BLaER1 (cell line): ENCODE measurements around the gene LRRC37B.
"Not testable (repeated sequence)": the region's sequence is repeated elsewhere in the genome, so short reads cannot be mapped to it uniquely, and the experiment has no call there.

Experiments
- H3K27ac ChIP-seq: shearing (Covaris generic); formaldehyde crosslinking; 2 replicates; pipeline ENCODE4 v1.8.1; 2022
- H3K27me3 ChIP-seq: shearing (Covaris generic); formaldehyde crosslinking; 2 replicates; pipeline ENCODE4 v1.8.1; 2022
- H3K36me3 ChIP-seq: shearing (Covaris generic); formaldehyde crosslinking; 2 replicates; pipeline ENCODE4 v1.8.1; 2022
- H3K4me1 ChIP-seq: shearing (Covaris generic); formaldehyde crosslinking; 2 replicates; pipeline ENCODE4 v1.8.1; 2022
- H3K4me2 ChIP-seq: shearing (Covaris generic); formaldehyde crosslinking; 2 replicates; pipeline ENCODE4 v1.8.1; 2022
- H3K4me3 ChIP-seq: shearing (Covaris generic); formaldehyde crosslinking; 2 replicates; pipeline ENCODE4 v1.8.1; 2022
- H3K9ac ChIP-seq: shearing (Covaris generic); formaldehyde crosslinking; 2 replicates; pipeline ENCODE4 v1.8.1; 2022
- H3K9me3 ChIP-seq: shearing (Covaris generic); formaldehyde crosslinking; 2 replicates; pipeline ENCODE4 v1.8.1; 2022
- H4K20me1 ChIP-seq: shearing (Covaris generic); formaldehyde crosslinking; 2 replicates; pipeline ENCODE4 v1.8.1; 2022
- Cebpa-rat ChIP-seq: shearing (Covaris generic); IDR thresholded peaks from 2 replicates; pipeline ENCODE4 v1.8.1; 2022

The LRRC37B gene

GRCh38 chr17:32010114-32010513 lies 2.9 kb downstream of the LRRC37B start:
- Histone ChIP-seq H3K9ac (no peak overlapping the region), H3K36me3 (peaks cover 19% of the 10 kb centered on the region), H3K4me1 (peaks cover 23% of the 10 kb centered on the region), H4K20me1 (peaks cover 22% of the 10 kb centered on the region; the same call in 1 of the 2 replicates), H3K4me3 (no peak overlapping the region), H3K9me3 (no peaks in the 10 kb centered on the region), H3K4me2 (peak overlapping the region; percentile 81), H3K27ac (no peak overlapping the region), H3K27me3 (no peaks in the 10 kb centered on the region; the same call in 1 of the 2 replicates)
- no peak for TF ChIP-seq Cebpa-rat

DNA sequence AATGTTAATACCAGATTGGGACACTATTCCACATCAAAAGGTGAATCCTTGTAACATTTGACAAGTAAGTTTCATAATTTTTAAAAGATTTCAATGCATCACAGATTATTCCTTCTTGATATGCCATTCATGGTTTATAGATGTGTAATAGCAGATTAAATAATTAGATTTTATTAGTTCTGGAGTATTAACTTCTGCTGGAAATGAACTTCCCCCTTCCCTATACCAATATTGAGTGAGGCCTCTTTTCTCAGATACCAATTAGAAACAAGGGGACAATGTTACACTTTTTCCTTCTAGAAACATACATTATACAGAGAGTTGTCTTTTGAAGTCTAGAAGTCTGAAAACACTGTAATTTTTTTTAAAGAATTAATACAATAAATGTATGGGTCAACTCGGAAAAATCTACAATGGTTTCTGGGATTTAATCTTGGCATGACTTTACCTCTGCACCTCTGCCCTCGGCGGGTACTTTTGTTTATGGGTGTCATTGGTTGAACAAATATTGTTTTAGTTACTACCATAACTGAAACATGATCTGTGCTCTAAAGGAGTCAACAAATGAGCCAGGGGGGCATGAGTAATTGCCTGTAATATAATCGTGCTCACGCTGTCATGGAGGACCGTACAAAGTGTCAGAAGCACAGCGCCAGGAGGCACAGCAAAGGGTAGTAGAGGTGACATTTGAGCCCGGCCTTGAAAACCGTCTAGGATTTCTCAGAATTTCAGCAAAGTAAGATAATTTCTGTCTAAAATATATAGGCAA lies 8.2 kb downstream of the LRRC37B start:
- Histone ChIP-seq H3K4me3 (no peak overlapping the region), H3K4me2 (peak overlapping the region; percentile 41; the same call in 1 of the 2 replicates), H3K36me3 (peaks cover 52% of the 10 kb centered on the region), H3K4me1 (peaks cover 13% of the 10 kb centered on the region), H4K20me1 (peaks cover 53% of the 10 kb centered on the region; the same call in 1 of the 2 replicates), H3K27me3 (no peaks in the 10 kb centered on the region), H3K27ac (no peak overlapping the region), H3K9ac (no peak overlapping the region), H3K9me3 (no peaks in the 10 kb centered on the region)
- no peak for TF ChIP-seq Cebpa-rat

DNA sequence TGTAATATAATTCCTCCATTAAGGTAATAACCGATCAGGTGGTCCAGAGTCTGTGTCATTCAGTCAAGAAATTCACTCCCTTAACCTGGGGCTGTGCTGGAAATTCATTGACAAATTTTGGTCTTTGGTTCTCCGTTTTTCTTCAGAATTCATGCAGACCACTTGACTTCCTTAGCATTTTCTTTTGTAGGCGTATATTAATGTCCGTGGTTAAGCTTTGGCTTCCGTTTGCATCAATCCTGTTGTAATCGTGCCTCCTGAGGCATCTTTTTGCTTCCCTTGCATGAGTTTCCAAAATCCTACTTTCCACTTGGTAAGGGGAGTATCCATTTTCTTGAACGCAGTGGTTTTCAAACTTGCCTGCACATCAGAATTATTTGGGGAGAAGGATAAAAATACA lies 9.0 kb downstream of the LRRC37B start:
- no peak overlapping the region for H3K27ac ChIP-seq
- peaks cover 13% of the 10 kb centered on the region for H3K4me1 ChIP-seq

GRCh38 chr17:32019228-32019627 lies 12.0 kb downstream of the LRRC37B start:
- H3K9ac ChIP-seq, result no peak overlapping the region
- no peaks in the 10 kb centered on the region for H3K9me3 ChIP-seq
- no peak overlapping the region for H3K4me3 ChIP-seq
- H4K20me1 ChIP-seq, result peaks cover 52% of the 10 kb centered on the region; the same call in 1 of the 2 replicates
- H3K4me1 ChIP-seq, result peaks cover 13% of the 10 kb centered on the region
- H3K27me3 ChIP-seq, result no peaks in the 10 kb centered on the region
- no peak for TF ChIP-seq Cebpa-rat
- peaks cover 57% of the 10 kb centered on the region for H3K36me3 ChIP-seq
- H3K4me2 ChIP-seq, result no peak overlapping the region
- no peak overlapping the region for H3K27ac ChIP-seq

More for the DNA sequence above, 9.0 kb downstream of the LRRC37B start:
- peak overlapping the region; percentile 41 for H3K4me2 ChIP-seq
- peaks cover 57% of the 10 kb centered on the region for H3K36me3 ChIP-seq
- no peak for TF ChIP-seq Cebpa-rat
- H3K27me3 ChIP-seq, result no peaks in the 10 kb centered on the region
- H4K20me1 ChIP-seq, result peaks cover 56% of the 10 kb centered on the region; the same call in 1 of the 2 replicates
- H3K9ac ChIP-seq, result no peak overlapping the region
- H3K4me3 ChIP-seq, result no peak overlapping the region
- H3K9me3 ChIP-seq, result no peaks in the 10 kb centered on the region

GRCh38 chr17:32020943-32021614 lies 13.9 kb downstream of the LRRC37B start:
- no peaks in the 10 kb centered on the region for H3K9me3 ChIP-seq
- no peak overlapping the region for H3K4me3 ChIP-seq
- TF ChIP-seq Cebpa-rat, result no peak
- peaks cover 37% of the 10 kb centered on the region; the same call in 1 of the 2 replicates for H4K20me1 ChIP-seq
- peaks cover 58% of the 10 kb centered on the region for H3K36me3 ChIP-seq
- no peak overlapping the region for H3K9ac ChIP-seq
- no peak overlapping the region for H3K27ac ChIP-seq
- peaks cover 5% of the 10 kb centered on the region for H3K4me1 ChIP-seq
- H3K4me2 ChIP-seq, result no peak overlapping the region
- H3K27me3 ChIP-seq, result no peaks in the 10 kb centered on the region

DNA sequence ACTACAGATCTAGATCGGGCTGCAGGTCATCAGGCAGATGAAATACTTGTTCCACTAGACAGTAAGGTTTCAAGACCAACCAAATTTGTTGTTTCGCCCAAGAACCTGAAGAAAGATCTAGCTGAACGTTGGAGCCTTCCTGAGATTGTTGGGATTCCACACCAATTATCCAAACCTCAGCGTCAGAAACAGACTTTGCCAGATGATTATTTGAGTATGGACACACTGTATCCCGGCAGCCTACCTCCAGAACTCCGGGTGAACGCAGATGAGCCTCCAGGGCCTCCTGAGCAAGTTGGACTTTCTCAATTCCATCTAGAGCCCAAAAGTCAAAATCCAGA lies 14.4 kb downstream of the LRRC37B start:
- peaks cover 63% of the 10 kb centered on the region for H3K36me3 ChIP-seq
- no peaks in the 10 kb centered on the region; the same call in 1 of the 2 replicates for H3K4me1 ChIP-seq
- no peak overlapping the region for H3K27ac ChIP-seq
- H3K9me3 ChIP-seq, result no peaks in the 10 kb centered on the region
- H4K20me1 ChIP-seq, result peaks cover 32% of the 10 kb centered on the region; the same call in 1 of the 2 replicates
- H3K9ac ChIP-seq, result no peak overlapping the region
- no peaks in the 10 kb centered on the region for H3K27me3 ChIP-seq
- no peak for TF ChIP-seq Cebpa-rat
- no peak overlapping the region for H3K4me3 ChIP-seq
- H3K4me2 ChIP-seq, result no peak overlapping the region

GRCh38 chr17:32022554-32022953 lies 15.4 kb downstream of the LRRC37B start:
- not testable (repeated sequence) for H3K4me3 ChIP-seq, H3K9me3 ChIP-seq, H3K9ac ChIP-seq, H3K27ac ChIP-seq, H3K4me2 ChIP-seq, H3K4me1 ChIP-seq, H3K27me3 ChIP-seq
- H4K20me1 ChIP-seq, result peaks cover 23% of the 10 kb centered on the region; the same call in 1 of the 2 replicates
- H3K36me3 ChIP-seq, result peaks cover 57% of the 10 kb centered on the region

GRCh38 chr17:32027271-32027670 lies 20.1 kb downstream of the LRRC37B start:
- peaks cover 15% of the 10 kb centered on the region for H3K36me3 ChIP-seq
- not testable (repeated sequence) for H3K4me2 ChIP-seq, H3K4me3 ChIP-seq, H4K20me1 ChIP-seq, H3K4me1 ChIP-seq, H3K27ac ChIP-seq, H3K27me3 ChIP-seq, H3K9me3 ChIP-seq, H3K9ac ChIP-seq

DNA sequence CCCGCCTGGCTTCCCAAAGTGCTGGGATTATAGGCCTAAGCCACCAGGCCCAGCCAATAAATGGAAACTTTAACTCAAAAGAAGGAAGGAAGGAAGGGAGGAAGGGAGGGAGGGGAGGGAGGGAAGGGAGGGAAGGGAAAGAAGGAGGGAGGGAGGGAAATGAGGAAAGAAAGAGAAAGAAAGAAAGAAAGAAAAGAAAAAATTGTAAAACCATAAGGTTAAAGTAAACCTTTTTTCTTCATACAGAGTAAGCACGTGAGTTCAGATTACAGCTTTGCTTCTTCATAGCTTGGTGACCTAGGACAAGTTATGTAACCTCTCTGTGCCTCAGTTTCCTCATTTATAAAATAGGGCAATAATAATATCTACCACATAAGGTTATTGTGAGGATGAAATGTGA lies 26.0 kb downstream of the LRRC37B start:
- H3K4me1 ChIP-seq, result no peaks in the 10 kb centered on the region
- no peak overlapping the region for H3K27ac ChIP-seq
- no peaks in the 10 kb centered on the region for H3K27me3 ChIP-seq
- no peaks in the 10 kb centered on the region for H3K9me3 ChIP-seq
- H3K4me3 ChIP-seq, result no peak overlapping the region
- peaks cover 41% of the 10 kb centered on the region for H3K36me3 ChIP-seq
- no peak overlapping the region for H3K9ac ChIP-seq
- H4K20me1 ChIP-seq, result no peaks in the 10 kb centered on the region
- TF ChIP-seq Cebpa-rat, result no peak
- H3K4me2 ChIP-seq, result no peak overlapping the region

DNA sequence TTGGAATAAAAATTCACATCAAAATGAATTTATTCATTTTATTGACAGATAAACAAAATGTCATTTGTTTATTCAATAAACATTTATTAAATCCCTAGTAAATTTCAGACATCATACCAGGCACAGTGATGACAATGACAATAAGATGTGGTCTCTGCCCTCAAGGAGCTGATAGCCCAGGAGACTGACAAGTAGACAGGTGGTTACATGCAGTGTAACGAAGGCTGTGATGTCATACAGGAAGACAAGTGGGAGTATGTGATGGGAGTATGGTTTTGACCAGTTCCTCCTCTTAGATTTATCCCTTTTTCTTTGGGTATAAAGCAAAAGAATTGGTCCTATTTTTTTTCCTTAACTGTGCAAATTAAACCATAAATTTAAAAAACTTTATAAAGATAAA lies 26.6 kb downstream of the LRRC37B start:
- H3K36me3 ChIP-seq, result peaks cover 45% of the 10 kb centered on the region
- not testable (repeated sequence) for H3K9ac ChIP-seq, H3K4me2 ChIP-seq, H3K4me1 ChIP-seq, H3K9me3 ChIP-seq, H3K27ac ChIP-seq, H3K4me3 ChIP-seq, H3K27me3 ChIP-seq, H4K20me1 ChIP-seq

- not testable (repeated sequence) for H3K4me2 ChIP-seq, H3K27me3 ChIP-seq, H3K4me3 ChIP-seq, H3K27ac ChIP-seq, H3K9ac ChIP-seq, H3K4me1 ChIP-seq, H4K20me1 ChIP-seq, H3K9me3 ChIP-seq
- peaks cover 57% of the 10 kb centered on the region for H3K36me3 ChIP-seq
Observed at GRCh38 chr17:32040246-32040645, 33.1 kb downstream of the LRRC37B start.

DNA sequence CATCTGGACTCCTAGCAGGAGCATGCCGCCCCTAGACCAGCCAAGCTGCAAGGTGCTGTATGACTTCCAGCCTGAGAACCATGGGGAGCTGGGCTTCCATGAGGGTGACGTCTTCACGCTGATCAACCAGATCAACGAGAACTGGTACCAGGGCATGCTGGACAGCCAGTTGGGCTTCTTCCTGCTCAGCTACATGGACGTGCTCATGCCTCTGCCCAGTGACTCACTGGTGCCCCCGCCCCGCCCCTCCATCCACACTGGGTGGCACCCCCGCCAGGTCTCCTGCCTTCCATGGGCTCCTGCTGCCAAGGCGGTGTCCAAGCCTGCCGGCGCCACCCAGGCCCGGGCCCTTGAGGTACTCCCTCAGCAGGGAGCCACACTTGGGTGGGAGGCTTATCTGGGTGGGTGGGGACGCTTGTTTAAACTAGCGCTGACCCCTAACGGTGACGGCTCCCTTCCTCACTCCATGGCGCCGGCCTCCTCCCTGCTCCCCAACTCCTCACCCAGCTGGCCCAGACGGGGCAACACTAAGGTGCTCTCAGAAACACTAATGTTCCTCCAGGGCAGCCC lies 34.2 kb downstream of the LRRC37B start:
- H3K9me3 ChIP-seq, H3K27ac ChIP-seq: not testable (repeated sequence)

DNA sequence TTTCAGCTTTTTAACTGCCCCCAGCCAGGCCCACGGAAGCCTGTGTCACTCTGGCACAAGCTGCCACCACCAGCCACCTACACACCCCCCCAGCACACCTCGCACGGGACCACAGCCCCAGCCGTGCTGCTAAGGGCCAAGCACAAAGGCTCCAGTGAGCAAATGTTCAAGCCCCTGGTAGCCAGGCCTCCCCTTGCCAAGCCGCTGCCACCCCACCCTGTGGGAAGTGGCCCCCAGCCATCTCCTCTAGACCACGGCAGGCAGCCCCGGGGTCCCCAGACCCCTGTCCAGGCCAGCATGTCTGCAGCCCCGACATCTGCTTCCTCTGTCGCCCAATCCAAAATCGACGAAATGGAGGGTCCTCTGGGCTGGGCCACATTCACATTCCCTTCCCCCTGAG lies 35.1 kb downstream of the LRRC37B start:
- not testable (repeated sequence) for H3K4me2 ChIP-seq, H3K9me3 ChIP-seq, H3K27me3 ChIP-seq, H3K27ac ChIP-seq, H3K4me3 ChIP-seq, H3K4me1 ChIP-seq, H4K20me1 ChIP-seq, H3K9ac ChIP-seq
- H3K36me3 ChIP-seq, result peaks cover 37% of the 10 kb centered on the region

More for the DNA sequence above, 34.2 kb downstream of the LRRC37B start:
- not testable (repeated sequence) for H3K27me3 ChIP-seq, H4K20me1 ChIP-seq, H3K4me3 ChIP-seq, H3K9ac ChIP-seq, H3K4me2 ChIP-seq, H3K4me1 ChIP-seq
- peaks cover 46% of the 10 kb centered on the region for H3K36me3 ChIP-seq

- H3K4me2 ChIP-seq, H3K27ac ChIP-seq, H3K4me1 ChIP-seq, H3K9ac ChIP-seq, H3K27me3 ChIP-seq, H3K4me3 ChIP-seq, H3K9me3 ChIP-seq, H4K20me1 ChIP-seq: not testable (repeated sequence)
- peaks cover 22% of the 10 kb centered on the region for H3K36me3 ChIP-seq
Observed at GRCh38 chr17:32045611-32046010, 38.4 kb downstream of the LRRC37B start.
